Jurkat, Clone E6-1 (cell line): ENCODE results near the gene MMP24.
"Not testable (repeated sequence)": the region's sequence is repeated elsewhere in the genome, so short reads cannot be mapped to it uniquely, and the experiment has no call there.

Source experiments
- DNase-seq: peaks from one replicate; pipeline ENCODE4 v3.0.0-alpha.2; 2011; ENCODE audit warnings: low read depth, low spot score
- H3K4me3 ChIP-seq: 2 replicates; pipeline ENCODE4 v1.5.1; 2011; ENCODE audit warnings: mild to moderate bottlenecking, low read length, control low read depth, moderate library complexity

The MMP24 gene

DNA sequence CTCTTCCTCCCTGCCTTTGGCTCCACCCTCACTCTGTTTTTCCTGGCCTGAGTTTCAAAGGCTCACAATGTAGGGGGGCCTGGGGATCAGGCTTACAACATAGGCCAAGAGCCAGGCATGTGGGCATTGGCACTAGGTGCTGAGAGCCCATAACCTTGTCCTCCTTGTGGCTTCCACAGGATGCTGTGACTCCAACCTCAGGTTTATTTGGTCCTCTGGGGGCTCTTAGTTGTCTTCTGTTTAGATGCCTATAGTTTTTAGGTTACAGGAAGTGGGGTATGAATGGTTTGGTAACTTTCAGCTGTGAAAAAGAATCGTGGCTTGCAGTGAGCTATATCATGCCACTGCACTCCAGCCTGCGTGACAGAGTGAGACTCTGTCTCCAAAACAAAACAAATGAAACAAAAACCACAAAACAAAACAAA, 25.6 kb downstream of the MMP24 start:
- DNase-seq: peak; percentile 63
- H3K4me3 ChIP-seq: no peak overlapping the region

DNA sequence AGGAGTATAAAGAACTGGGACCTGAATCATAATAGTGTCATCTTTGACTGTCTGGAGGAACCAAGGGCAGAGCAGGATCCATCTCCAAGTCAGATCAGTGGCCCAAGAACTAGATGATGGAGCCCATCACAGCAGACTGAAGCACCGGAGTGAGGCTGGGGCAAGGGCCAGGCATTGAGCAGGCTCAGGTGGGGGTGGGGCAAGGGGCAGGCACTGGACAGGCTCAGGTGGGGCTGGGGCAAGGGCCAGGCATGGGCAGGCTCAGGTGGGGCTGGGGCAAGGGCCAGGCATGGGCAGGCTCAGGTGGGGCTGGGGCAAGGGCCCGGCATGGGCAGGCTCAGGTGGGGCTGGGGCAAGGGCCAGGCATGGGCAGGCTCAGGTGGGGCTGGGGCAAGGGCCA, 26.1 kb downstream of the MMP24 start:
- not testable (repeated sequence) for DNase-seq, H3K4me3 ChIP-seq

DNA sequence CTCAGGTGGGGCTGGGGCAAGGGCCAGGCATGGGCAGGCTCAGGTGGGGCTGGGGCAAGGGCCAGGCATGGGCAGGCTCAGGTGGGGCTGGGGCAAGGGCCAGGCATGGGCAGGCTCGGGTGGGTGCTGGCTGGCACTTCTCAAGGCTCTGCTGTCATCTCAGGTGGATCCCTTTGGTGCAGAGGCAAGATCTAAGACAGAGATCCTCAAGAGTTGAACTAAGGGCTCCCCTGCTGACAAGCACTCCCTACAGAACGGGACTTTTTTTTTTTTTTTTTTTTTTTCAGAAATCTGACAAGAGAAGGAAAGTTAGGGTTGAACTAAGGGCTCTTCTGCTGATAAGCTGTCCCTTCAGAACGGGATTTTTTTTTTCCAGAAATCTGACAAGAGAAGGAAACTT, 26.5 kb downstream of the MMP24 start:
- no peak for DNase-seq
- no peak overlapping the region for H3K4me3 ChIP-seq

DNA sequence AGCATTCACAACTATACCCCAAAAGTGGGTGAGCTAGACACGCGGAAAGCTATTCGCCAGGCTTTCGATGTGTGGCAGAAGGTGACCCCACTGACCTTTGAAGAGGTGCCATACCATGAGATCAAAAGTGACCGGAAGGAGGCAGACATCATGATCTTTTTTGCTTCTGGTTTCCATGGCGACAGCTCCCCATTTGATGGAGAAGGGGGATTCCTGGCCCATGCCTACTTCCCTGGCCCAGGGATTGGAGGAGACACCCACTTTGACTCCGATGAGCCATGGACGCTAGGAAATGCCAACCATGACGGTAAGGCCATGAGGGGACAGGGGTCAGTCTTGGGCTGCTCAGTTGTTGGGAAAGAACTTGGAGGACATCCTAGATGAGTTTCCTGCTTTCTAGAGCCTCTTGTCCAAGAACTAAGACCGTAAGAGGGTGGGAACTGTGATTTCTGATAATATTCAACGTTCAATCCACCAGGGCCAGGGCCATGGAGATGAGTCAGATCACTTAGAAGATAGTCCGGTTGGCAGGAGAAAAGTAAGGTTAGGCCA, 28.0 kb downstream of the MMP24 start:
- H3K4me3 ChIP-seq: no peak overlapping the region
- no peak for DNase-seq

DNA sequence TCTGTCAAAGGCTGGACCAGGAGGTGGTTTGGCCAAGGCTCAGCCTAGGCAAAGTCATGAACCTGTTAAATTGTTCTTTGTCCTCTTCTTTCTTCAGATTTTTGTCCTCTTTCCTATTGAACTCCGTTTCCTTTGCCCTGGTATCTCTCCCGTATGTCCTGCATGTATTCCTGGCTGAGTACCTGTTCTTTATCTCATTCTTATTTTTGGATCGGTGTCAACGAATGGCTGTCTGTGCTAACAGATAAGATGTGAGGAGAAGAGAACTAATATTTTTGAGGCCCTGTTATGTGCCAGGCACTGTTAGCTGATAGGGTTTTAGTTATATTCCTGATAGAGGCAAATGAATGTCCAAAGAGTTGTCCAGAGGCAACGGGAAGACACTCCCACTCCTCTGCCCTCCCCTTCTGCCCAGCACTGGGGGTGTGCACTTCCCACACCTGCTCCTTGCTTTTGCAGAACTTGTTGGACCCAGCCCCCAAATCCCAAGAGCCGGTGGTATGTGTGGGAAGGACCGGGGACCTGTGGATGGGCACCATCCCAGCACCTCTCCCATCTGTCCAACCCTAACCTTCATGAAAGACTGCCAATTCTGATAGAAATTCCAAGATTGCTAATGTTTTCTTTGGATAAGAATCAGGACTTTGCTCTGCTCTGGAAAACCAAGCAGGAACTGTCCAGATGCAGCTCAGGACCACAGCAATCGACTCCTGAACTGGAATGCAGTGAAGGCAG, 30.9 kb downstream of the MMP24 start:
- no peak for DNase-seq
- H3K4me3 ChIP-seq: no peak overlapping the region

DNA sequence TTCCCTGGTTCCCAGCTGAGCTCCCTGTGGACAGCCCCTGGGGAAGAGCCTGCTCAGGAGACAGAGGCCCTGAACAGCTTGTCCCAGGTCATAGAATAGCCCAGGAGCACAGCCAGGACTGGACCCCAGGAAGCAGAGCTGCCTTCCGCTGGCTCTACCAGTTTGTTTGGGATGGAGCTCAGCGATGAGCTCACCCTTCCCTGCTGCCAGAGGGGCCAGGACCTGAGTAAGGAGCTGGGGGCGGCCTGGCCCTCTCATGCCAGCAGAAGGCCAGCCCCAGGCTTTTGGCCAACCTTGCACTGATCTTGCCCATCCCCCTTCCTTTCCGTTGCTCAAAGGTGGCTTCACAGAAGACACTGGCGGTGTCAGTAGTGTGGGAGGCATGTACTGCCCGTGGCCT, 33.9 kb downstream of the MMP24 start:
- H3K4me3 ChIP-seq: no peak overlapping the region
- no peak for DNase-seq

DNA sequence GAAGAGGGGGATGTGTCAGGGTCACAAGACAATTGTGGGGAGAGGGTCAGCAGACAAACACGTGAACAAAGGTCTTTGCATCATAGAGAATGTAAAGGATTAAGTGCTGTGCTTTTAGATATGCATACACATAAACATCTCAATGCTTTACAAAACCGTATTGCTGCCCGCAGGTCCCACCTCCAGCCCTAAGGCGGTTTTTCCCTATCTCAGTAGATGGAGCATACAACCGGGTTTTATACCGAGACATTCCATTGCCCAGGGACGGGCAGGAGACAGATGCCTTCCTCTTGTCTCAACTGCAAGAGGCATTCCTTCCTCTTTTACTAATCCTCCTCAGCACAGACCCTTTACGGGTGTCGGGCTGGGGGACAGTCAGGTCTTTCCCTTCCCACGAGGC, 35.8 kb downstream of the MMP24 start:
- H3K4me3 ChIP-seq, DNase-seq: not testable (repeated sequence)

DNA sequence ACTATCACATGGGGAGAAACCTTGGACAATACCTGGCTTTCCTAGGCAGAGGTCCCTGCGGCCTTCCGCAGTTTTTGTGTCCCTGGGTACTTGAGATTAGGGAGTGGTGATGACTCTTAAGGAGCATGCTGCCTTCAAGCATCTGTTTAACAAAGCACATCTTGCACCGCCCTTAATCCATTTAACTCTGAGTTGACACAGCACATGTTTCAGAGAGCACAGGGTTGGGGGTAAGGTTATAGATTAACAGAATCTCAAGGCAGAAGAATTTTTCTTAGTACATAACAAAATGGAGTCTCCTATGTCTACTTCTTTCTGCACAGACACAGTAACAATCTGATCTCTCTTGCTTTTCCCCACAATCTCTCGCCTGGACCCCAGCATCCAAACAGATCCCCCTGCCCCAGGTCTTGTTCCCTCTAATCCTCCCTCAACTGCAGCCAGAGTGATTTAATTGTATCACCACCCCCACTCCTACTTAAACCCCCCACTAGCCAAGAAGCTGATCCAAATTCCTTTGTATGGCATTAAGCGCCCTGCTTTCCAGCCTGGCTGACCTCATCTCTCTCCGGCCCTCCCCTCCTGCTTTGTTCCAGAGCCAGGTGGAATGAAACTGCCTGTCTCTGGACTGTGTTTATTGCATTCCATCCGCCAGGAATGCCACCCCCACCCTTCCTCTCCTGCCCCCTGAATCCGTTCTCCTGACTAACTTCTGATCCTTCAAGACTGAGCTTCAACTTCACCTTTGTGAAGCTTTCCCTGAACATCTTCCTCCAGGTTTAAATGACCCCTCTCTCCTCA, 36.4 kb downstream of the MMP24 start:
- not testable (repeated sequence) for DNase-seq

DNA sequence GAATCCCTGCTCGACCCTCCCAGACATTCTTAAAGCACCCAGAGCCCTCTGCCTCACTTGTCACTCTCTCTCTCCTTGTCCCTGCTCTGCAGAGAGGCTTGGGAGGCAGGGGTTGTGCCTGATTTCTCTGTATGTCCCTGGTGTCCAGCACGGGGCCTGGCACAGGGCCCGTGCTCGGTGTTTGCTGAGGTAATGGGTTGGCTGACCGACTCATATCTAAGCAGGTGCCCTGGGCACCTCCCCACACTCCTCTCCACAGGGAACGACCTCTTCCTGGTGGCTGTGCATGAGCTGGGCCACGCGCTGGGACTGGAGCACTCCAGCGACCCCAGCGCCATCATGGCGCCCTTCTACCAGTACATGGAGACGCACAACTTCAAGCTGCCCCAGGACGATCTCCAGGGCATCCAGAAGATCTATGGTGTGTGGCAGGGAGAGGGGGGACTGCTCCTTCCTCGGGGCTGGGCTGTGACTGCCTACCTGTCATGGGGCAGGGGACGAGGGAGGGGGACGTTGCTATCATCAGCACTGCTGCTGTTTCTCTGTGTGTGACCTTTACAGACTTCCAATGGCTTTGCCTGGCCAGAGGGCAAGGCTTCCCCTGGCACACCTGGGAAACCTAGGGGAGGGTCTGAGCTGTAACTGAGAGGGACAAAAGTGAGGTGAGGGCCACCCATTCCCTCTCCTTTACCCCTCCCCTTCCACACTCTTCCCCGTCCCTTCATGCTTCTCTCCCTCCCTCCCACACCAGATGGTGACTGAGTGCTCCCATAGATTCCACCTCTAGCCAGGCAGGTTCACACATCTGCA, 37.2 kb downstream of the MMP24 start:
- H3K4me3 ChIP-seq: no peak overlapping the region
- DNase-seq: no peak

More for the DNA sequence above, 36.4 kb downstream of the MMP24 start:
- not testable (repeated sequence) for H3K4me3 ChIP-seq

DNA sequence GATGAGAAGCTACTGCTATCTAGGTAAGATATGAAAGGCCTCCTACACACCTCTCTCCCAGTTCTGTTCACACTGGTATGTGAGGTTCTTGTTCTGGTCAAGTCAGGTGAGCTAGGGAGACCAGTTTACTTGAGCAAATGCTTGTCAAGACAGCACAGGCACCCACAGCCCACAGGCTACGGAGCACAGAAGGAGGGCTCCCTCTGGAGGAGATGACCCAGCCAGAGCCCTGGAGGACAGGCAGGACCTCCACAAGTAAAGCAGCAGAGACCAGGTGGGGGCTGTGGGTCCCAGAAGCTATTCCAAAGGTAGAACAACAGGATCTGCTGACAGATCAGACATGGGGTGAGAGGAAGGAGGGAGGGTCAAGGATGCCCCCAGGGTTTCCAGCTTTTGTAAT, 38.3 kb downstream of the MMP24 start:
- DNase-seq: no peak
- no peak overlapping the region for H3K4me3 ChIP-seq

DNA sequence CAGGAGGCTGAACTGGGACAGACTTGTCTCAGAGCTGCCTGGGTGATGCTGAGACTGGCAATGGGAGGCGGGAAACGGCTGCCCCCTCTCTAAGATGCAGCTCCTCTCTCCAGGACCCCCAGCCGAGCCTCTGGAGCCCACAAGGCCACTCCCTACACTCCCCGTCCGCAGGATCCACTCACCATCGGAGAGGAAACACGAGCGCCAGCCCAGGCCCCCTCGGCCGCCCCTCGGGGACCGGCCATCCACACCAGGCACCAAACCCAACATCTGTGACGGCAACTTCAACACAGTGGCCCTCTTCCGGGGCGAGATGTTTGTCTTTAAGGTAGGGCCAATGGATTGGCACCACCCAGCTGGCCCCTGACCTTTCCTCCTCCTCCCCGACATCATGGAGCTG, 40.6 kb downstream of the MMP24 start:
- H3K4me3 ChIP-seq: no peak overlapping the region
- no peak for DNase-seq

DNA sequence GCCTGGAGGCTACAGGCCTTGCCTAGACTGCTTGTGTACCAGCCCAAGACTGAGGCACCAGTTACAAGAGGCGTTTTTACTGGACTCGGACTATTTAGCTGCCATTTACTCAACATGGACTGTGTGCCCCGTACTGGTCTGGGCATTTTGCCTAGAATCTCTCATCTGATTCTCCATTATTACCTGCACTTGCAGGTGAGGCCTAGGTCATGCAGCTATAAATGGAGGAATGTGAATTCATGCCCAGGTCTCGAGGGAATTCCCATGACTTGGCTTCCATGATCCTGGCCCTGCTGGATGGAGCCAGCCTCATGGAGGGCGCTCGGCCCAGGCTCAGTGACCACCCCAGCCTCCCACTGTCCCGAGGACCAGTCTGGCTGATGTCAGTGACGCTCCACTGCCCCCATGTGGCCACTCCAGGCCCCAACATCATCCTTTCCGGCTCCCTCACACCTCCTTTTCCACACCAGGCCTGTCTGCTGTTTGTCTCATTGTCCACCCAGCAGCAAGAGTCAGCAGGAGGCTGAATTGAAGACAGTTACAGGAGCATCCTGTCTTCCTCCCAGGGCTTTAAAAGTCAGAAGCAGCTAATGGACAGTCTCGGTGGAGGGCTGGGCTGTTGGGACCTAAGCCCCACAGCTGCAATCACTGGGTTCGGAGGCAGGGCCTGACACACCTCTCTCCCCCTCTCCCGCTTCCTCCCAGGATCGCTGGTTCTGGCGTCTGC, 42.7 kb downstream of the MMP24 start:
- DNase-seq: no peak
- H3K4me3 ChIP-seq: no peak overlapping the region

DNA sequence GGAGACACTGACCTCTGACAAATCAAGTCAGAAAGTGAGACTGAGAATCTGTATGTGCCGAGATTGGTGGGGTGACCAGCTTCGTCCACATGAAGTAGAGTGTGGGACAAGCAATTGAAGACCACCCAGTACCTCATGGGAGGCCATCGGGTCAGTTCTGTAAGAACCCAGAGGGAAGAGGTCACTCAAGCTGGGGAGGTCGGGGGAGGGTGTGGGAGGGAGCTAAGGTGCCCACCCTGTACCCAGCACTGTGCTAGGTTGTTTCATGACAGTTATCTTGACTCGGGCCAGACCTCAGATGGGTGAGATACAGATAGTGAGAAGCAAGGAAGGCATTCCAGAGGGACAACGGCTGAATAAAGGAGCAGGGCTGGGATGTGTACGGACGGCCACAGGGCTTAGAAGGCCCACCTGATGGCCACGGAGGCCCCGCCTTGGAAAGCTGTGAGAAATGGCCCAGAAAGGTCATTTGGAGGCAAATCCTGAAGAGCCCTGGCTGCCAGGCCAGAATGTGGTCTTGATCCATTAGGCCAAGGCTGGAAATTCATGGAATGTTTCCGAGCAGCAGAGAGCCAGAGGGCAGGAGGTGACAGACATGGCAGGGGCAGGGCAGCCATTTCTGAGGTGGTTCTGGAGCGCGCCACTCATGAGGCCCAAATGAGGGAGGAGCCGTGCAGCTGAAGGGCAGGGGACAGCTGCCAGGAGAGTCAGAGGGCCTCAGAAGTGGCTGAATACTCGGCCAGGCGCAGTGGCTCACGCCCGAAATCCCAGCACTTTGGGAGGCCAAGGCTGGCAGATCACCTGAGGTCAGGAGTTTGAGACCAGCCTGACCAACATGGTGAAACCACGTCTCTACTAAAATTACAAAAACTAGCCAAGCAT, 43.8 kb downstream of the MMP24 start:
- no peak overlapping the region for H3K4me3 ChIP-seq
- no peak for DNase-seq

DNA sequence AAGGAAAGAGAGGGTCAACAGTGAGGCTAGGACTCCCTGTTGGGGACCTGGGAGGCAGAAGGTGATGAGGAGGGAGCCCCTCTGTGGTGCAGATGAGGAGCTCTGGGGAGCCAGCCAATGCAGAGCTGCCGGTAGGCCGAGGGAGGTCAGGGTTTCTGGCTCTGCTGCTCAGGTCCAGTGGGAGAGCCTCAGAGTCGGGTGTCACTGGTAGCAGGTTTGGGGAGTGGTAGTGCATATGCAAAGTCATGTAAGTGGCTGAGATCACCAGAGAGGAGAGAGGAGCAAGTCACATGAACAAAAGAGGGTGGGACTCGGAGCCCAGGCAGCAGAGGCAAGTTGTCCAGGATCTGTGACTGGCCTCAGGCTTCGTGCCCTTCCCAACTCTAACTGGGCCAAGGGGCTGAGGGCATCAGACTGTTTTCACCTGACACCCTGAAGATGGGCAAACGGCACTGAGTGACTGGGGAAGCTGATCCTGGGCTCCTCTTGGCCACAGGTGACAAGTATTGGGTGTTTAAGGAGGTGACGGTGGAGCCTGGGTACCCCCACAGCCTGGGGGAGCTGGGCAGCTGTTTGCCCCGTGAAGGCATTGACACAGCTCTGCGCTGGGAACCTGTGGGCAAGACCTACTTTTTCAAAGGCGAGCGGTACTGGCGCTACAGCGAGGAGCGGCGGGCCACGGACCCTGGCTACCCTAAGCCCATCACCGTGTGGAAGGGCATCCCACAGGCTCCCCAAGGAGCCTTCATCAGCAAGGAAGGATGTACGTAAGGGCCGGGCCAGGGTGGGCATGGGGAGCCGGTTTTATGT, 44.8 kb downstream of the MMP24 start:
- no peak for DNase-seq
- no peak overlapping the region for H3K4me3 ChIP-seq

DNA sequence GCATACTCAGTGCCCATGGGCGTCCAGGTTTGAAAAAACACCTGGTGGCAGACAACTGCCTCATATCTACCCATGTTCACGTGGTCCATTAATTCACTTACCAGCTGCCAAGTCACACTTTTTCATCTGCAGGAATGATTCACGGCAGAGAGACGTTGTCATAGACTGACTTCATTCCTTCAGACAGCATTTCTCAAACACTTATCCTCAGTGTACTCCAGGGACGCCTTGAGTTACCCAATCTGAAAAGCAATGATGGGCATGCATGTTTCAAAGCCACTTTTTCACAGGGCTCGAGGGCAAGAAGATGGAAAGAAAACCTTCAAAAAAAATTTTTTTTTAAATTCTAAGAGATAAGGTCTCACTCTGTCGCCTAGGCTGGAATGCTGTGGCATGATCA, 45.4 kb downstream of the MMP24 start:
- DNase-seq: no peak
- no peak overlapping the region for H3K4me3 ChIP-seq

DNA sequence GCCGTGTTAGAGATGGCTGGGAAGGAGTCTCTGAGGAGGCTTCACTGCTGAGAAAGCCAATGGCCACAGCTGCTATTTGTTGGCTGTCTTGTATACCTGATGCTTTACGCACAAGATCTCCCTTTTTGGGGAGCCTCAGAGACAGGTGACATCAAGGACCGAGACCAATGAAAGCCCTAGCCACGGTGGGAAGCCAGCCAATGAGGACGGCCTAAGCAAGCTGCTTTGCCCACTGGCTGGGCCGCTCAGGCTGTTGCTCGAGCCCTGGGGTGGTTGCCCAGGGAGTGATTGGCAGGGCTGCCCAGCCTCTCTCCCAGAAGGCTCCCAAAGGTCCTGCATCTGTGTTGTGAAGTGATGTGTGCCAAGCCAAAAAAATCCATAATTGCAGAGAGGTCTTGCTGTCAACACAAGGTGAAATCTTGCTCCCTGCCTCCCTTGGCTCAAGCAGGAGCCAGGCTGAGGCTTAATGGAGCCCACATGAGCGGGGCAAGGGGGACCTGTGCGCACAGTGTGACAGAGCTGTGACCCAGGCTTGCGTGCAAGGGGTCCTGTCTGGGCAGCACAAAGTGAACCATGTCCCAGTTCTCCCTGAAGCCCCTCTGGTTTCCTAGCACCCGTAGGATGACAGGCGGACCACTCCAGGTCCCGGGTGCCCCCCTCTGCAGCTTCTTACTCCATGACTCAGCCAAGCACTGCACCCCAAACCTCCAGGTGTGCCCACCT, 47.1 kb downstream of the MMP24 start:
- no peak overlapping the region for H3K4me3 ChIP-seq
- DNase-seq: no peak
